Fibroblast of skin of back (primary cell): ENCODE results near the gene GIMAP1. TPM values are rescaled to one million over a fixed set of nuclear protein-coding genes. Genes with fewer than 3 reads are reported as not detected.
"Not testable (repeated sequence)": the region's sequence is repeated elsewhere in the genome, so short reads cannot be mapped to it uniquely, and the experiment has no call there.

Experiments used
- DNase-seq: peaks from one replicate; pipeline ENCODE4 v3.0.0-alpha.2; 2013
- polyA plus RNA-seq, 2 experiments: library from polyadenylated mRNA; unstranded; fragments of 120-200 nt; gene quantifications; one replicate each; pipeline ENCODE4 v1.2.1, GENCODE V29; 2013; ENCODE audit not compliant: insufficient read length in 2 of 2

Gene GIMAP1
- polyA plus RNA-seq (2013, experiment 1 of 2; ENCODE audit: insufficient read length): not detected
- not detected for polyA plus RNA-seq (2013, experiment 2 of 2; ENCODE audit: insufficient read length)

DNA sequence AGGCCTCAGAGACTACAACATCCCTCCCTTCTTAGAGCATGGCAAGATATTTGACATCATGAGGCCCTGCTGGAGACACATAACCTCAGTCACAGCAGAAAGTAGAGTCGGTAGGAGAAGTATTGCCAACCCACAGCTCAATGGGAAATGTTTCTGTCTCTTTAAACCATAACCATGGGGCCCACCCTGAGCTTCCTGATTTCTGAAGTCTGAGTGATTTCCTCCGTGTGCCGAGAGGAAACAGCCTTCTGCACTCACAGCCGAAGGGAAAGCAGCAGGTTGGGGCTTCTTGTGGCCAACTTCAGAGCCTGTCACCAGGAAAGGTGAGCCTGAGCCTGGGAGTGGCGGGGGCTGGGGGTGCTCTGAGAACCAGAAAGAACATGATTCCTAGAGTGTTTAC, at the start of gene GIMAP1:
GIMAP1 (plus strand) TSS at position 246 of the 400 bp plus-strand sequence. CDS start 2,435 bp downstream, outside the sequence.
- DNase-seq: no peak

DNA sequence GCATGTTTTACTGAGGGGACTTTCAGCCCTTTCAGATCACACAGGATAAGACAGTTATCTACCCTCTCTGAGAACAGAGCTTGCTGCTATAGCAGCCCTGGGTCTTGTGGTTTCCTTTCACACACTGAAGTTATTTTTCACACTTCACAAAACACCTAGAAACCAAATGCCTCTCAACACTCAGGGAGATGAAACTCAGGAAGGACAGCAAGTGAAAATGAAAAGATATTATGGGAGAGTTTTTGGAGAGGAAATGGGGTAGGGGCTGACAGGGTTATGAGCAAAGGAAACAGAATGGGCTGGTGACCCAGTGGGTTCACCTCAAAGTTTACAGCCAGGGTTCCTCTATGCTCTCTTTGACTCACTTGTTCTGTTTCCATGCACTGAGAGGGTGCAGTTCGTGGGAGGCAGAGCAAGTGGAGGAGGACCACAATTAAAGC, 47.9 kb upstream of the GIMAP1 start:
- no peak for DNase-seq

DNA sequence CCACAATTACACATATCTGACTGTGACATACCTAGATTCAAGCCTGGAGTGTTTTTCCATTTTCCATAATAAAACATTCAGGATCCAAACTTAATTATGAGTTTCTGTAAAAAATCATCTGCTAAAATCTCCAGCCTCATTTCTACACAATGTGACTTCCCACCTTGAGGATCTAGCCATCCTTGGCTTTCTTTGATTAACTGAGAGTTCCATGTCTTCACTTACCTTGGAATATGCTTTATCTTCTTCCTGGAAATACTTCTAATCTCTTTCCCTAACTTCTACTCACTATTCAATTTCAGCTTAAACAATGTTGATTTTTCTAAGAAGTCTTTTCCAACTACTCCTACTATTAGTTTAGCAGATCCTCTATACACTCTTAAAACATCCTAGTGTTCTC, 47.4 kb upstream of the GIMAP1 start:
- DNase-seq: no peak

GRCh38 chr7:150671798-150672585, 44.4 kb upstream of the GIMAP1 start:
- not testable (repeated sequence) for DNase-seq

DNA sequence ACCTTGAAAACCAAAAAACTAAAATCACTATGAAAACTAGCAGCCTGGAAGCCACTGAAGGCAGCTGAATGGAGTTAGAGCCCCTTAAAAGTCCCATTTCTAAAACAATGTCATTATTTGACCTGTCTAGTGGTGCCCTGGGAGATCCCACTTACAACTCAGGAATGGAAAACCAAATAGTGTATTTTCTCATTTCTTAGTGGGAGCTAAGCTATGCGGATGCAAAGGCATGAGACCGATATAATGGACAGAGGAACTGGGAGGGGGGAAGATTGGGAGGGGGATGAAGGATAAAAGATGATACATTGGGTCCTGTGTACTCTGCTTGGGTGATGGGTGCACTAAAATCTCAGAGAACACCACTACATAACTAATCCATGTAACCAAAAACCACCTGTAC, 40.7 kb upstream of the GIMAP1 start:
- no peak for DNase-seq

- not testable (repeated sequence) for DNase-seq
Observed at GRCh38 chr7:150676276-150676675, 40.1 kb upstream of the GIMAP1 start.

DNA sequence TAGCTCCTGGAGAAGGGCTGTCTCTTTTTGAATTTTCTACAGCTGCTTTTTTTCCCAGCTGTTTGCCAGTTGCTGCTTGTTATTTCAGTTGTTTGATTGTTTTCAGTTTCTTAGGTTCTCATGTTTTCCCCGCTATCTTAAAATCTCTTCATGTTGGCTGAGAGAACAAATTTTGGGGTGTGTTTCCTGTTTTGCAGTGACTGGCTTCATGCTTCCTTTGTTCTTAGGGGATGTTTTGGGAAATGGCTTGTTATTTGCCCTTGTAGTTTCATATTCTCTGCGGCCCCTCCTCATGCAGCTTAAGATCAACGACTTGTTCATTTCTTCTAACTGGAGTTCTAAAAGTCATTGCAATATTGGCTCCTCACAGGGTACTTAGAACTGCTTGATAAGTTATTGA, 39.6 kb upstream of the GIMAP1 start:
- not testable (repeated sequence) for DNase-seq

DNA sequence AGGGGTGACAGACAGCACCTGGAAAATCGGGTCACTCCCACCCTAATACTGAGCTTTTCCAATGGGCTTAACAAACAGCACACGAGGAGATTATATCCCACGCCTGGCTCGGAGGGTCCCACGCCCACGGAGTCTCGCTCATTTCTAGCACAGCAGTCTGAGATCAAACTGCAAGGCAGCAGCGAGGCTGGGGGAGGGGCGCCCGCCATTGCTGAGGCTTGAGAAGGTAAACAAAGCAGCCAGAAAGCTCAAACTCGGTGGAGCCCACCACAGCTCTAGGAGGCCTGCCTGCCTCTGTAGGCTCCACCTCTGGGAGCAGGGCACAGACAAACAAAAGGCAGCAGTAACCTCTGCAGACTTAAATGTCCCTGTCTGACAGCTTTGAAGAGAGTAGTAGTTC, 37.8 kb upstream of the GIMAP1 start:
- not testable (repeated sequence) for DNase-seq

- DNase-seq: not testable (repeated sequence)
Observed at GRCh38 chr7:150680364-150680763, 36.0 kb upstream of the GIMAP1 start.

GRCh38 chr7:150685219-150686029, 31.0 kb upstream of the GIMAP1 start, which contains the start of gene GIMAP2:
GIMAP2 (plus strand) TSS chr7:150685706; CDS start chr7:150687060, 1,354 bp downstream.
- DNase-seq: peak; percentile 25

DNA sequence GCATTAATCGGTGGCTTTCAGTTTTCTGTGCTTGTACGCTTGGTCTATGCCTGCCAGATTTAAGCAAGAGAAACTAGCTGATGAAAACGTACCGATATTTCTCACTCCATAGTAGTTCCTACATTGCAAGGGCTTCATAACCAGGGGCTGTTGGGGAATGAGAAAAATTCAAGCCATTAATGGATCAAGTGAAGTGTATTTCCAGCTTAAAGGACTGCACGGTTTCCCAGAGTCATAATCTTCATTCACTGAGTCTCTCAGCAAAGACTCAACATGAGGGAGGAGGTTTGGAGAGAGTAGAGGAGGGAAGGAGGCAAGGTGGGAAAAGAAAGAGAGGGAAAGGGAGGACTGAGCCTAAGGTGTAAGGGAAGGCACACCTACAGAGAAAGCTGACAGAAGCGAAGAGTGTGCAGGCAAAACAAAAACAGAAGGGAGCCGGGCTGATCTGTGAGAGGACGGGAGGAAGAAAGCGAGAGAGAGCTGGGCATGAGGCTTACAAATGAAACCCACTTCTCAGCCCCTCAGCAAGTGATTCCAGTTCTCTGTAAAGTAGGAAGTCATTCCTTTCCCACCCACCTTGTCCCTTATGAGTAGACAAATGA, 30.3 kb upstream of the GIMAP1 start:
- DNase-seq: no peak

DNA sequence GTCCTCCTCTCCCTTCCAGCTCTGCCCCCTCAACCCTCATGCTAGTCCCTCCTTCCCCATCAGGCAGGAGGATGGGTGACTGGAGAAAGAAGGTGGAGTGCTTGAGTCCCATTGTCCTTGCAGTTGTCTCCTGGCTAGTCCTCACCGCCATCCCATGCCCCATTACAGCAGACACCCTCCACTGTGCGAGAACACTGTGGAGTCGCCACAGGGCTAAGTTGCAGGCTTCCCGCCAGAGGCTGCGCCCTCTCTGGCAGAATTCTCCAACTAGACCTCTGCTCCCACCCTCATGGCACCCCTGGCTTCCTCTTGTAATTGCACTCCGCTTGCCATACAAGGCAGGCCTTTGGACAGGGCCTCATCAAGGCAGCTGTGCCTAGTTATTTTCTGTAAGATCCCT, 27.8 kb upstream of the GIMAP1 start:
- DNase-seq: no peak

DNA sequence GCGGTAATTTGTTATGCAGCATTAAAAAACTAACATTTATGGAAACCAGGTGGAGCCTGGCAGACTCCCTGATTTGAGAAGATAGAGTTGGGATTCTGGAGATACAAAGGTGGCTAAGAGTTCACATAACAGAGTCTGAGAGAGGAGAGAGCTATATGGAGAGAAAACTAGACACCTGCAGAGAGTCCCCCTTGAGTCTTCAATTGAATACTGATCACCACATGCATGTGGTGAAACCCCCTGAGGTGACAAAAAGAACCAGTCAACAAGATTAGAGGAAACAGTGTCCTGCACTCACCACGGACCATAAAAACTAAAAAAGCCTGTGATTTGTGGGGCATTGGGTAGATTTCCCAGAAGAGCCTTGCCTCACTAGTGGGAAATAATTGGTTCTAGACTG, 20.8 kb upstream of the GIMAP1 start:
- no peak for DNase-seq

GRCh38 chr7:150703209-150703608, 13.2 kb upstream of the GIMAP1 start:
- DNase-seq: no peak

DNA sequence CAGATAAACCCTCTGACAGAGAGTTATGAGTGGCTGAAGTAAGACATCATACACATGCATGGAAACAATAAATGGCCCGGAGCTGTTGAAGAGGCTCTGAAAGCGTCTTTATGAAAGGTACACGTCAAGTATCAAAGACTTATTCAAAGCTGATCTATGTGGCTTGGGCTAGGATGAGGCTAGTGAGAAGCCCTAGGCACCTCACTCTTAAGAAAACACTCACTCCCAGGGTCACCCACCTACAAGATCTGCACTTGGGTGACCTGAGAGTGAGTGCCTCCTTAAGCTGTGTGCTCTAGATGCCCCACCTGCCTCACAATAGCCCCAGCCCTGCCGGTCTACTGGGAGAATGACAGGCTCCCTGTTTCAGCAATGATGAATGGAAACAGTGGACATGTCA, 1.1 kb upstream of the GIMAP1 start:
- no peak for DNase-seq

GRCh38 chr7:150715738-150716137, 675 bp upstream of the GIMAP1 start:
- no peak for DNase-seq

- no peak for DNase-seq
Observed at GRCh38 chr7:150716939-150717338, 526 bp downstream of the GIMAP1 start.

DNA sequence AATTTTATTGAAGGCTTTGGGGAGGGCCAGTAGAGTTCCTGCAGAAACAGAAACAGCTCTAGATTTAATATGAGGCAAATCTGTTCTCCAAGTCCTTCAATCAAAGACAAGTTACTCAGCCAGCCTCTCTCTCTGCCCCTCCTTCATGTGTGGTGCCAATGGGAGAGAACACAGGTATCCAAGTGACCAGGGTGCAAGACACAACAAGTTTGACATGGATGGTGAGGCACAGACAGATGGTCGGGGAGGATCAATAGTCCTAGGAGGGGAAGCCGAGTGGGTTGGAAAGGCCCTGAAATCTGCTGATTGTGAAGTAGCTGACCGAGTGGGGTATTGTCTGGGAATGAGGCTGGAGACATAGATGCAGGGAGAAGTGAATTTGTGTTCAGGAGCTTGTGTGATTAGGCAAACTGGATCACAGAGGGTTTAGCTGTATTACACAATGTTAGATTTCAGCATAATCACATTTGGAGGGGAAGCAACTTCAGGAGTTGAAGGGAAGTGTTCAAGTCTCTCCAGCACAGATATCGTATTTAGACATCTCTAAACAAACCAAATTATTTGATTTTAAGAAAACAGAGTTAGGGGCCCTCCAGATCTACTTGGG, 1.5 kb downstream of the GIMAP1 start:
- DNase-seq: no peak

GRCh38 chr7:150719436-150719835, 3.0 kb downstream of the GIMAP1 start:
- no peak for DNase-seq

DNA sequence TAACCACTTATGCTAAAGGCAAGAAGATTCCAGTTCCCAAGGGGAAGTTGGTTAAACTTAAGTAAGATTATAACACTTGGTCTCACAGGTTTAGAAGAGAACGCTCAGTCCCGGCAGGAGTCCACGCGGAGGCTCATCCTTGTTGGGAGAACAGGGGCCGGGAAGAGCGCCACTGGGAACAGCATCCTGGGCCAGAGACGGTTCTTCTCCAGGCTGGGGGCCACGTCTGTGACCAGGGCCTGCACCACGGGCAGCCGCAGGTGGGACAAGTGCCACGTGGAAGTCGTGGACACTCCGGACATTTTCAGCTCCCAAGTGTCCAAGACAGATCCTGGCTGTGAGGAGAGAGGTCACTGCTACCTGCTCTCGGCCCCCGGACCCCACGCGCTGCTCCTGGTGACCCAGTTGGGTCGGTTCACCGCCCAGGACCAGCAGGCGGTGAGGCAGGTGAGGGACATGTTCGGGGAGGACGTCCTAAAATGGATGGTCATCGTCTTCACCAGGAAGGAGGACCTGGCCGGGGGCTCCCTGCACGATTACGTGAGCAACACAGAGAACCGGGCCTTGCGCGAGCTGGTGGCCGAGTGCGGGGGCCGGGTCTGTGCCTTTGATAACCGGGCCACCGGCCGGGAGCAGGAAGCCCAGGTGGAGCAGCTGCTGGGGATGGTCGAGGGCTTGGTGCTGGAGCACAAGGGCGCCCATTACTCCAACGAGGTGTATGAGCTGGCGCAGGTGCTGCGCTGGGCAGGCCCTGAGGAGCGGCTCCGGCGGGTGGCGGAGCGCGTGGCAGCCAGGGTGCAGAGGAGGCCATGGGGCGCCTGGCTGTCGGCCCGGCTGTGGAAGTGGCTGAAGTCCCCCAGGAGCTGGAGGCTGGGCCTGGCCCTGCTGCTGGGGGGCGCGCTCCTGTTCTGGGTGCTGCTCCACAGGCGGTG, 3.8 kb downstream of the GIMAP1 start:
- no peak for DNase-seq

- no peak for DNase-seq
Observed at GRCh38 chr7:150721970-150722373, 5.6 kb downstream of the GIMAP1 start.
